NB4 (cell line): ENCODE results near the gene PRSS1.

Source experiments
- POLR2A ChIP-seq: IDR thresholded peaks from 2 replicates; pipeline ENCODE4 v1.6.1; 2011; ENCODE audit warnings: mild to moderate bottlenecking; ENCODE audit not compliant: insufficient read length; ENCODE audit errors: extremely low read depth
- TF ChIP-seq, protein P1 (sequence below): IDR thresholded peaks from 2 replicates; pipeline ENCODE4 v1.6.1; 2011; ENCODE audit warnings: low read depth, low read length
- TF ChIP-seq, protein P2 (sequence below): IDR thresholded peaks from one replicate; pipeline ENCODE4 v1.5.1; 2012; ENCODE audit warnings: low read depth, low read length

DNA sequence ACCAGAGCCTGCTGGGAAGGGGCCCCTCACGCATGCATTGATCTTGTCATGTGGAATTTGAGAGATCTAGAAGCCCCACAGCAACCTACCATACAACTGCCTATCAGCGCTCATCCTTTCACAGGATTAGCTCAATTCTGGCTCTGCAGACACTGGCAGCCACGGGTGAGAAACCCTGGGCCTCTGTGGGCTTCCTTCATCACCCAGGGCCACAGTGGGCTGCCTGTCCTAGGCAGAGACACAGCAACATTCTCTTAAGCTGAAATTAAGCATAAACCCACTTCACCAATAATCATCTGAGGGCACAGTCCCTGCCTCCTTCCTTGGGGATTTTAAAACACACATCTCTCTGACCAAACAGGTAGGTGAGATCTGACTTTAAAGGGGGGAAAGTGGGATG is 18.2 kb downstream of the PRSS1 start:
- TF ChIP-seq POLR2A: no peak
- TF ChIP-seq, protein P1, sequence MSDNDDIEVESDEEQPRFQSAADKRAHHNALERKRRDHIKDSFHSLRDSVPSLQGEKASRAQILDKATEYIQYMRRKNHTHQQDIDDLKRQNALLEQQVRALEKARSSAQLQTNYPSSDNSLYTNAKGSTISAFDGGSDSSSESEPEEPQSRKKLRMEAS: no peak
- TF ChIP-seq, protein P2, sequence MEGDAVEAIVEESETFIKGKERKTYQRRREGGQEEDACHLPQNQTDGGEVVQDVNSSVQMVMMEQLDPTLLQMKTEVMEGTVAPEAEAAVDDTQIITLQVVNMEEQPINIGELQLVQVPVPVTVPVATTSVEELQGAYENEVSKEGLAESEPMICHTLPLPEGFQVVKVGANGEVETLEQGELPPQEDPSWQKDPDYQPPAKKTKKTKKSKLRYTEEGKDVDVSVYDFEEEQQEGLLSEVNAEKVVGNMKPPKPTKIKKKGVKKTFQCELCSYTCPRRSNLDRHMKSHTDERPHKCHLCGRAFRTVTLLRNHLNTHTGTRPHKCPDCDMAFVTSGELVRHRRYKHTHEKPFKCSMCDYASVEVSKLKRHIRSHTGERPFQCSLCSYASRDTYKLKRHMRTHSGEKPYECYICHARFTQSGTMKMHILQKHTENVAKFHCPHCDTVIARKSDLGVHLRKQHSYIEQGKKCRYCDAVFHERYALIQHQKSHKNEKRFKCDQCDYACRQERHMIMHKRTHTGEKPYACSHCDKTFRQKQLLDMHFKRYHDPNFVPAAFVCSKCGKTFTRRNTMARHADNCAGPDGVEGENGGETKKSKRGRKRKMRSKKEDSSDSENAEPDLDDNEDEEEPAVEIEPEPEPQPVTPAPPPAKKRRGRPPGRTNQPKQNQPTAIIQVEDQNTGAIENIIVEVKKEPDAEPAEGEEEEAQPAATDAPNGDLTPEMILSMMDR: no peak
